HS-5 (cell line): ENCODE data around the gene ARHGAP28.
"Not testable (repeated sequence)": the region's sequence is repeated elsewhere in the genome, so short reads cannot be mapped to it uniquely, and the experiment has no call there.

Experiments
- DNase-seq: peaks from one replicate; pipeline ENCODE4 v3.0.0-alpha.2; 2012; ENCODE audit warnings: low read depth

ARHGAP28 gene

DNA sequence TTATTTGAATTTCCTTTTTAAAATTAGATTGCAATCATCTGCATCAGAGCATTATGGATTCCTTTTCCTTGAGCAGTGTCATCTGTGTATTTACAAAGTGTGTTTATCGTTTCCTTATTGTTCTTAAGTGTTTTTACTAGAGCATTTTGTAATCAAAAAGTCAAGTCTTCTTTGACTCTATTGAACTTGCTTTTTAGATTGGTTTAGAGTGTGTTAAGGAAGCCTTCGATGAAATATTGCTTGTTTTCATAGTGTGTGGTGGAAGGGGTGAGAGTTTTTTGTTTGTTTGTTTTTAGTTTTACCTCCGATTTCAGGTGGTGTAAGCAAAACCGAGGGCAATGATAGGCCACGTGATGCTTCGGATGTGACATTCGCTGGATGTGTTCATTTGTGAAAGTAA lies 45.7 kb downstream of the ARHGAP28 start:
- DNase-seq, result no peak

DNA sequence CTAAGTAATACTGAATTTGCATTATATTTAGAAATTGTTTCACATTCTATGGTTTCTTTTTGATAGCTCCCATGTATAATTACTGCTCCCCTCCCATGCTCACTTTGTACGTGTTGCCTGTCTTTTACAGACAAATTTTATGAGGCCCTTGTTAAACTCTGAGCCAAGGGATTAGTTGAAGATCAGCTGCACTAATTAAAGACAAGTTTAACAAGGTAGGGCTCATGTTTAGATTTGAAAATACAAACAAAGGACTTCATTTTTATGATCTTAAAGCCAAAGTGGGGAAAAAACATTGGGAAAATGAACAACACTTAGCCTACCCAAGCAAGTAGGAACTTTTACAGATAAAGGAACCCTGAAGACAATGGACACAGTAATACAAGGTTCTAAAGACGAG lies 46.2 kb downstream of the ARHGAP28 start:
- no peak for DNase-seq

DNA sequence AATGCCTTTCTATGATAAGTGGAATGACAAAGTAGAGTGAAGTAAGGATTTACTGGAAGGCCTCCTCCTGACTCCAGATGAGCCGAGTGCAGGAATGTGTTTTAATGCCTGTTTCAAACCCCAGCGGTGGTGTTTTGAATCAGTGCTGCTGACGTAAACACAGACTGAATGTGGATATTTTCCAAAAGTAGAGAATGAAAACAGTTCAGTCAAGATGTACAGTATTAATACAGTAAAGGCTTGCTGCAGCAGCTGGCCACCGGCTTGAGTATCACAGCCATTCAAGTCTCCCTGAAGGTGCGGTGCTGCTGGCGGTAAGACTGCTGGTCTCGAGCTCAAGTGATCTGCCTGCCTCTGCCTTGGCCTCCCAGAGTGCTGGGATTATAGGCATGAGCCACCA lies 46.7 kb downstream of the ARHGAP28 start:
- DNase-seq, result no peak

DNA sequence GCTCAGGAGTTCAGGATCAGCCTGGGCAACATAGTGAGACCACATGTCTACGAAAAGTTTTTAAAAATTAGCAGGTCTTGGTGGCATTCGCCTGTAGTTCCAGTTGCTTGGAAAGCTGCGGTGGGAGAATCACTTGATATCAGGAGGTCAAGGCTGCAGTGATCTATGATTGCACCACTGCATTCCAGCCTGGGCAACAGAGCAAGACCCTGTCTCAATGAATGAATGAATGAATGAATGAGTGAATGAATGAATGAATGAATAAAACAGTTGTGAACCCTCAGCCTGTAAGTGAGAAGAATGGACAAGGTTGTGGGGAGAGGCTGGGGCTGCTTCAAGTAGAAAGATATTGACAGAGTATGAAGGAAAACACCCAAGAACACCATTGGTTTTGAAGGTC lies 48.0 kb downstream of the ARHGAP28 start:
- DNase-seq, result no peak

DNA sequence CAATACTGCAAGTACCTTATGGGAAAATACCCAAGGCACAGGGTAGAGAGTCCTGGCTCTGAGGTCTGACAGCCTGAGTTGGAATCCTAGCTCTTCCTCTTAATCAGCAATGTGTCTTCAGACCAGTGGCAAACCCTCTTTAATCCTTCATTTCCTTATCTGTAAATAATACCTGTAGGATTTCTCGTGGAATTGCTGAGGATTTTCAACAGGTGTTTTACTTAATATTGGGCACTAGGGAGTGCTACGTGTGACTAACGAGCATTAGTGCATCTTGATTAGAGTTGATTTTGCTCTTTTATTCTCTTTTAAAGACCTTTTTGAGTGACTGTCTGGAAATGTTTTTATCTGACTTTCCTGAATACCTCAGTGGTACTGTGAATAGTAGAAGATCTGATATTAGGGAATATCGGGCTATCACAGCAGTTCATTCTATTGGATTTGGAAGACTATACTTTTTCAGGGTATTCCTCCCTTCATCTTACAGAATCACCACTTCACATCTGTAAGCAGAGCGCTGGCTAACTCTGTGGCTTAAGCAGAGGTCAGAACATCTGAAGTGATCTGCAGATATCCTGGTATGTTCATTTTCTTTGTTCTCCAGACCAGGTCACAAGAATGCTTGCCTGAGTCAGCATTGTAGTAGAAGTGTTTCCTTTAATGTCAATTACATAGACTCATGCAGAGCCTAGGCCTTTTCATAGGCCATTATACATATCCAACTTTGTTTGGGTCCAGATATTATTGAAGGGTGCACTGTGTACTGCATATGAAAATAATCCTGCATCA lies 49.1 kb downstream of the ARHGAP28 start:
- DNase-seq, result no peak

DNA sequence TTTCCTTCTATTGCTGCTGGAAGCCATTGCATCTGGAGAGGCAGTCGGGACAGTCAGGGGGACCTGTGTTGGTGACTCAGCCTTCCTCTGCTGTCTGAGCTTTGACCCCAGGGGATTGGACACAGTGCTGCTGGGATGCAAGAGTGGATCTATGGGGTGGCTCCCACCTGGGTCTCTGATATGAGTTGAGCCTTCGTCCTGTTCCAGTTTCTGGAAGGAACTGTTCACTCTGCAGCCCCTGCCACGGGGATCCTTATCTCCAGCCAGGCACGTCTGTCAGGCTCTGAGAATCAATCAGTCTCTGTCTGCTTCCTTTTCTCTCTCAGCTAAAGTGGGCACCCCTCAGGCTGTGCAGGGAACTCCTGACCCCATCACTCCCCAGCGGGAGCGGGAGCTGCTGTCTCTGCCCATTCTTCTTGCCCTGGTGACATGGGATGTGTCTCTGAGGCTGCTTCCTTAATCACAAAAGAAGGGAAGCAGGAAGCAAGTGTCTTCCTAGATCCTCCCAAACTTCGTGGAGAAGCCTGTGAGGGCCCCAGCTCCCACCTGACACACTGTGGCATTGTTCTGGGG lies 51.7 kb downstream of the ARHGAP28 start:
- DNase-seq, result no peak

DNA sequence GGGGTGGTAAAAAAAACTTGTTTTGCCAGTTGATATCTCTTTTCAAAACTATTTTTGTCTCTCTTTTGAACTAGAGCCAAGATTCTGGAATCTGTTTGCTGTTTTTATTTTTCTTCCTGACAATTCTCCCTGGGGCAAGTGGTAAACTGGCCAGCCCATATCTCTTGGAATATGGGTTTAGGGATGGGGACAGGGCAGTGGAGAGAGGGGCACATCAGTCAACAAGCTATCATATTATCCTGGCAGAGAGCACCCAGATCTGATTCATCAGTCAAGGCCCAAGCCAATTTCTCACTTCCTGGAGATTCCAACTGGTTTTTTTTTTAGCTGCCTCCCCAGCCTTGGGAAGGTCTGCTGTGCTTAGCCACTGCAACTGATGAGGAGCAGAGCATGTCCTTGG lies 52.3 kb downstream of the ARHGAP28 start:
- peak; percentile 10 for DNase-seq

DNA sequence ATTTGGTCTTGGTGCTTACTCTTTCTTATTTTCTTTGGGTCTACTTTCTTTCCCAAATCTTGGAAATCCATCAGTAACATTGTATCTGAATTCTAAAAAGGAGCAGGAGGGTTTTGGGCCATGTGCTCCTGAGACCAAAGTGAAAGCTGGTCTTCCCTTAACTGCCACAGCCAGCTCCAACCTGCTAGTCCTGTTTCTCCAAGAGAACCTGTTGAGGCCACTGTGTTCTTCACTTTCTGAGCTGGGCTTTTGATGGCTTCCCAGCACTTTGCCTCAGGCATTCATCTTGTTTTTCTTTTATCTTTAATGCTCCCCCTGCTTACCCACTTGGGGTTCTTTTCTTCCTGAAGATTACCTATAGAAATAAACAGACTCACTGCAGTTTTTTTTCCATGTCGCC lies 53.3 kb downstream of the ARHGAP28 start:
- DNase-seq, result no peak

DNA sequence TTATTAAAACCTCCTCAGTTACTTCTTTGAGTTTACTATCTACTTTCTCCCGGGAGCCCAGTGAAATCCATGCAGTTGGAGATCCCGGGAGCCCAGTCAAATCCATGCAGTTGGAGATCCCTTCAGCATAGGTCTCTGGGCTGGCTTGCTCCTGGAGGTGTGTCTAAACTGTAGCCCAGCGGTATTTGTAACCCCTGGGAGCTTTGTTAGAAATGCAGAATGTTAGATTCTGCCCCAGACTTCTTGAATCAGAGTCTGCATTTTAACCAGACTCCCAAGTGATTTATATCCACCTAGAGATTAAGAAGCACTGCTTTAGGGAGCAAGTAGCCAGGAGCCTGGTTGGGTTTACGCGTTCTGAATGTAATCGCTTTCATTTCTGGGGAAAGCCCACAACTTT lies 54.5 kb downstream of the ARHGAP28 start:
- DNase-seq, result no peak

DNA sequence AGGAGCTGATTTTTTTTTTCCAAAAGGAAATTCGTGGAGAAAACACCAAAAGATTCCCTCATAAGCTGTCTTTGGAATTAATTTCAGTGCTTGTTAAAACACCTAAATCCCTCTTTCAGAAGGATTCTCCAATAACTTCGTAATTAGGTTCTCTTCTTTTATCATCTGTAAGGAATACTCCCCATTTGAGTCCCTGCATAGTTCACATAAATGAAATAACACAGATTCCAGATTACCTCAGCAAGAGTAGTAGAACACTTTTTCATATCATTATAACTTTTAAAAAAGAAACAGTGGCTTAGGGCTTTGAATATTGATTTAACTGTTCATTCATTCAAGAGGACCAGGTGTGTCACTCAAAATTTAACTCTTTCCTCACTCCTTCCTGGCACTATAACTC lies 55.5 kb downstream of the ARHGAP28 start:
- no peak for DNase-seq

DNA sequence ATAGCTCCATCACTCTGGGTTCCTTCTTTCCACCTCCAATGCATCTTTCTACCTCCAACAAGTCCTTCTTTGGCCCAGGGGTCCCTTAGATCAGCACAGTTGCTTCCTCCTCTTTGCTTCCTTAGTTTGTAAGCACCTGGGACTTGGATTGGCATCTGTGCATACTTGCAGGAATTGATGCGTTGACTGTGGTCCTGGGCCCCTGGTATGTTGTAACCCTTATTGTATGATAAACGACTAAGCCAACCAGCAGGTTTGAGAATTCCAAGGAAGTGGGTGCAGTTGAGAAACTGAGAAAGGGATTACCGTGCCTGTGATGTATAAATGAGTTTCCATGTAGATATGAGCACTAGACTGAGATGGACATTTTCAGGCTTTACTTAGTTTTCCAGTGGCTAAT lies 55.9 kb downstream of the ARHGAP28 start:
- no peak for DNase-seq

DNA sequence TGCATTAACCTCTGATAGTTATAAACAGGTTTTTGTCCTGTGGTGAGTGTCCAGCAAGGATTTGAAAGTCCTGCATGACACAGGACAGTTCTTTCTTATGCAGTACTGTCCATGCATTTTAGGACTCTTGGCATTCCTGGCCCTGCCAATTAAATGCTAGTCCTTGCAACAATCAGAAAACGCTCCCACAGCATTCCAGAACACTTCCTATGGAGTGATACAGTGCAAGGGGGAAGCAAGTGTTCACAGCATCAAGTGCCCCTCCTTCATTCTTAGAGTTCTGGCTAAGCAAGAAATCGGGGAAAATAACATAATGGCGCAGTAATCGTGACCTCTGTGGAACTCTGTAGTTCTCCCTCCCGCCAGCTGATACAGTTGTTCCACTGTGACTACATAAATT lies 62.9 kb downstream of the ARHGAP28 start:
- DNase-seq, result no peak

DNA sequence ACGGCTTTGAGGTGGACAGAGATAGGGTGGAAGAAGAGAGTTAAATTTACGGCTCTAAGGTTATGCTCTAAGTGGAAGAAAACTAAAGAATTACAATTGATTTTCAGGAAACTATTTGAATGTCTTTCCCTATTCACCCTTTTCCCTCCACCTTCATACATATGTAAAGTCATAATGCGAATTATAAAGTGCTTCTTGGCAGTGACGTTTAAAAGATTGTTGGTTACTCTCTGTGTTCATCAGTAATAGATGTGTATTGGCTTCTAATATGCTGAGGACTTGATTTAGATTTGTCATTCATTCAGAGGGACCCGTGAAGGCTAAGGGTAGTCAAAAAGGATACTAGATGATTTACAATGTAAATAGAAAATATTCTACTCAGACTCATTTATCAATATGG lies 63.9 kb downstream of the ARHGAP28 start:
- no peak for DNase-seq

DNA sequence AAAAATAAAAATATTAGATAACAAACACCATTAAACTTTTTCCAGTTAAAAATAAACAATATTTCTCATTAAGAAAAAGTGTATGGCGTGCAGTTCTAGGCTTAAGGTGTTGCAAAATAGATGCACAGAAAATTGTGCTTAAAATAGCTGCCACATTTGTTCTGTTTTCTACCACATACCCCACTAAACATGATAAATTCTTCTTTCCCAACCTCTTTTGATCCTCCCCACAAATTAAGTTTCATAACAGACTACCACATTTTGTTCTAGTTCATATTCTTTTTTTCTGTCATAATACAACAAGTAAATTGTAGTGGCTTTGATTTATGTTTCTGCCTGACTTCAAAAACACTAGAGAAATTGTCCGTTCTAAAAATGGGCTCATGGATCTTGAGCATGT lies 64.5 kb downstream of the ARHGAP28 start:
- no peak for DNase-seq

DNA sequence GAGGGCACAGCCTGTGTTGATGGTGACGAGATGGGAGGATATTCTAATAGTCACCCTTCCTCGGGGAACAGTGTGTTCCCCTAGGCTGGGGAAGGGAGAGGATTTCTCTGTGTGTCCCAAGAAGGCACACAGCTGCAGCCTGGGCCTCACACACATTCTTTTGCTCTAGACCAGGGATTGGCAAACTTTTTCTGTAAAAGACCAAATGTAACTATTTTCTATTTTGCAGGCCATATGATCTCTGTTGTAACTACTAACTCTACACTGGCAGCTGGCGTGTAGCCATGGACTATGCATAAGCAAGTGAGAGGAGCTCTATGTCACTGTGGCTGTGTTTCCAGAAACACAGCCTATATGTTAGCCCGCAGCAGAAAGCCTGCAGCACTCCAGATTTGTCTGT lies 65.8 kb downstream of the ARHGAP28 start:
- DNase-seq, result no peak

DNA sequence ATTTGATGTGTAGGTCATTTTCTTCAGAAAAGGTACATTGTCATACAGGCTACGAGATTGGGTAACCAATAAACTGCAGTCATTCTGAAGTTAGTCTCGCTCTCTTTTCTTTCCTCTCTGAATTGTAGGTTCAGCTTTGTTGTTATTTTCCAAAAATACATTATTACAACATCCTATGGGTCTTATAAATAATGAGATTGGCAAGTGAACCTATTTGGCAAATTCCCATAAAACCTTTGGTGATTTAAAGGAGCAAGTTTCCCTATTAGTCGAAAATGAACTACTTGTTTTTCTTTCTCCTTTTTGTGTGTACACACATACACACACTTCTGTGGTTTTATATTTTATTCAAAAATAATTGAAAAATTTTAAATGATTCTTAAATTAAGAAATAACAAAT lies 67.0 kb downstream of the ARHGAP28 start:
- DNase-seq, result no peak

DNA sequence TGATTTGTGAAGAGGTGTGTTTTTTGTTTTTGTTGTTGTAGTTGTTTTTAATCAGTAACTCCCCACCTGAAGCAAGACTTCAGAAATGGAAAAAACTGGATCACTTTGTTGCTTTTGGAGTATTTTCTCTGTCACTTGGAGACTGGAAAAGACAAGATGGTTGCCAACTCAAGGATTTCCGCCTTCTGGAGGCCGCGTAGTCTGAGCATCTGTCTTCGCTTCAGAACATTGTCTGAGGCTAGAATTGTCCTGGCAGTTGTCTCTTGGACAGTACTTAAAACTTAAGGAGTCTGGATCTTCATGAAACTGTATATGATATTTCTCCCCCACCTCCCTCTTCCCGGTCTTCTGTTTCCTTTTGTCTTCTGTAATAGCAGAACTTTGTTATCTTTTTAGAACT lies 67.7 kb downstream of the ARHGAP28 start:
- DNase-seq, result no peak

DNA sequence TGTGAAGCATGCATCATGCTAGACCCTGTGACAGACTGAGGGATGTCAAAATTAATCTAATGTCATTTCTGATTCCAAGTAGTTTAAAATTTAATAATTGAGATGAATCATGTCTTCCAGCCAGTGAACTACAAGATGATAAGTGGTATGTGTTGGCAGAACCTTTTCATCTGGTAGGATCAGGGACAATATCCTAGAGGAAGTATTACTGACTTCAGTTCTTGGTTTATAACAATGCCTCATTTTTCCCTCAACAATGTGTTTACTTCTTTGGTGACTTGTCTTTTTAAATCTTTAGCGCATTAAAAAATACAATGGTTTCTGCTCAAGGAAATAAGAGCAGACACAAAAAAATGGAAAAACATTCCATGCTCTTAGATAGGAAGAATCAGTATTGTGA lies 69.4 kb downstream of the ARHGAP28 start:
- no peak for DNase-seq

DNA sequence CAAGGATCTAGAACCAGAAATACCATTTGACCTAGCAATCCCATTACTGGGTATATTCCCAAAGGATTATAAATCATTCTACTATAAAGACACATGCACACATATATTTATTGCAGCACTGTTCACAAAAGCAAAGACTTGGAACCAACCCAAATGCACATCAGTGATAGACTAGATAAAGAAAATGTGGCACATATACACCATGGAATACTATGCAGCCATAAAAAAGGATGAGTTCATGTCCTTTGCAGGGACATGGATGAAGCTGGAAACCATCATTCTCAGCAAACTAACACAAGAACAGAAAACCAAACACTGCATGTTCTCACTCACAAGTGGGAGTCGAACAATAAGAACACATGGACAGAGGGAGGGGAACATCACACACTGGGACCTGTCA lies 70.8 kb downstream of the ARHGAP28 start:
- not testable (repeated sequence) for DNase-seq

DNA sequence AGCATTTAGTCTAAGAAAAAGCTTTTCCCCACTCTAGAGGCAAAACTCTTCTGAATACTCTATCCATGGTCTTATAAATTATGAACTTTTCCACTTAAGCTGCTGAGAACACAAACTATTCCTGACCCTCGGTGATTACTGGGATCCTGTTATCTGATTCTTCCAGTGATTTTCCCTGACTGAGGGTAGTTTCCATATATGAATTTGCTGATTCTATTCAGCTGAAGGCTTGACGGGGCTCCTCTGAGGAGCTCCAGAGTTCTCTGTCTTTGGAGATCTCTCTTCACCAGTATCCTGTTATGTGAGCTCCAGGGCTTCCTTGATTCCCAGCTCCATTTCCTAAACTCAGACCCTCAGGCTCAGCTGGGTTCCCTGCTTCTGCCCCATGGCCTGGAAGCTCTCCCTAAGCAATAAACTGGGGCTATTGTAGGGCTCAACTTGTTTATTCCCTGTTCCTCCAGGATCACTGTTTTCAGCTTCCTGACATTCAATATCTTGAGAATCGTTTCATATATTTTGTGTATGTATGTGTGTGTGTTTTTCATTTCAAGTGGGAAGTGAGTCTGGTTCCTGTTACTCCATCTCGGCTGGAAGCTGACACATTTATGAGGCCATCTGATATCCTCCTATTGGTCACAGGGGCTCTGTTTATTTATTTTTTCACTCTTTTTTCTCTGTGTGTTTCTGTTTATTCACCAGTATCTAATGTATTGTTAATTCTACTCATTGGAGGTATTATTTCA lies 78.2 kb downstream of the ARHGAP28 start:
- no peak for DNase-seq

DNA sequence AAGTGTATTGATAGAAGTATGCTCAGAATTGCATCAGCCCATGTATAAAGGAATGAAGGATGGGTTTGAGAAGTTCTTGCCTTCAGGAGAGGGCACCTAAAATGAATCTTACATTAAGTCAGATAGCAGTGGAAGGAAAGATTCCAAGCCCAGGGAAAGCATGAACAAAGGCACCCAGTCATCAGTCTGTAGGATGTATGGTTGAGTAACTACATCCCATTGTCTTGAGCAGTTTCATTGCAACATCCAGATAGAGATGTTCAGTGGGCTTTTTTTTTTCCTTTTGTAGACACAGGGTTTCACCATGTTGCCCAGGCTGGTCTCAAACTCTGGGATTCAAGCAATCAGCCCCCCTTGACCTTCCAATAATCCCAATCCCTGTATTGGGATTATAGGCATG lies 80.7 kb downstream of the ARHGAP28 start:
- no peak for DNase-seq

DNA sequence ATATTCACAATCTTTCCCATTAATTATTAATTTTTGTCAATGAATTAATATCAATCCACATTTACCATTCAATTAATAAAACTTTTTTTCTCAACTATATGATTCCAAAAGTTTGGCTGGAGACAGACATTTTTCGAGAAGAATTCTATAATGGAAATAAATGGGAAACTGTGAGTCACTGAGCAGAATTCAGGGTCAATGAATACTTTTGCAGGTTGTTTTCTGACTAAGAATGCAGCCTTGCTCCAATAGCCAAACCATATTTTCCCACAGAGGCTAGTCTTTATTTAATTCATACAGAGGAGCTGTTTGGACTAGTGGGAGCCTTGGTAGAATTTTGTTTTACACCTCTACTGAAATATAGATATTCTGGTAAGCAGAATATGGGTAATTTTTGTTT lies 82.3 kb downstream of the ARHGAP28 start:
- no peak for DNase-seq

DNA sequence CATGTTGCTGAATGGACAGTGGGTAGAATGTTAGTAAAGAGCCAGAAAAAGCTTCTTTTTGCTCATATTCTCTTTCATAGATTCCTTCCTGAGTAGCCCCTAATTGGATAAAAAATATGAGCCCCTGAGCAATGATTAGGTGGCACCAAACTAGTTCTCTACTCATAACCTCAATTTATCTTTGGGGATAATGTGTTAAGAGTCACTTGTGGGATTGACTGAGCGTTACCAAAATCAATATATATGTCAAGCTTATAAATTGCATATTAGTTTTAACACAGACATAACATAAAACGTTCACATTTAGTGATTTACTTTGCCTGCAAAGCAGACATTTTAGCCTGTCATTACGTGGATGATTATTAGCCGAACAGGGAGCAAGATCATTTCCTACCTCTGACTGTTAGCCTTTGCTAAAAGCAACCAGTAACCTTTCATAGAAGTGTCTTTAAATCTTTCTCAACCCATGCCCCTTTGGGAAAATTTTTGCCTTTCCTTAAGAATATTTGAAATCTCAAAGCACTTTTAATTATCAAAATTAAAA lies 85.4 kb downstream of the ARHGAP28 start:
- DNase-seq, result no peak
